GM19025 (cell line): ENCODE results near the gene PUSL1.

Source experiments
- ATAC-seq: cut with Tn5 transposase; IDR thresholded peaks from one replicate; pipeline ENCODE4 v1.9.1; 2021; ENCODE audit warnings: mild to moderate bottlenecking, low read depth, moderate library complexity; ENCODE audit not compliant: unreplicated experiment

PUSL1 gene

DNA sequence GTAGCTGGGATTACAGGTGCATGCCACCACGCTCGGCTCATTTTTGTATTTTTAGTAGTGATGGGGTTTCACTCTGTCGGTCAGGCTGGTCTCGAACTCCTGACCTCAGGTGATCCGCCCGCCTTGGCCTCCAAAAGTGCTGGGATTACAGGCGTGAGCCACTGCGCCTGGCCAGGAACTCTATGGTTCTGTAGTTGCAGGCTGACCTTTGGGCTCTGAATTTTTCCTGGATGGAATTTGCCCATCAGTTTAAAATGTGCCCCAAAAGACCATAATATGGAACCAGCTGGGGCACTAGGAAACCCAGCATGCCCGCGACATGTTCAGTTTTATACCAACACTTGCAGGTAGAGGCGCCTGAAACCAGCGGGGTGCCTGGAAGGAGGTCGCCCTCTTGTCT is 29.8 kb upstream of the PUSL1 start:
- ATAC-seq = no peak

DNA sequence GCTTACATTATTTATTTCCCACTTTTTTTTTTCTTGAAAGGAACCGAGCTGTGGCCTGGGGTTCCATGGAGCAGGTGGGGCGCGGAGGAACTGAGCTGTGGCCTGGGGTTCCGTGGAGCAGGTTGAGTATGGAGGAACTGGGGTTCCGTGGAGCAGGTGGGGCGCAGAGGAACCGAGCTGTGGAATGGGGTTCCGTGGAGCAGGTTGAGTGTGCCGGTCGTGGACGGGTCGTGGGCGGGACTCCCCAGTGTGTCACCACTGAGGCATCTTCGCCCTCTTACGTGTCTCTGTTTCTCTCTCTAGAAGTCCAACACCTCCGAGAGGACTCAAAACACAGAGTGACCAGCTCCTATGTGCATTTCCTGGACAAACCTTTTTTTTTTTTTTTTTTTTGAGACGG is 29.4 kb upstream of the PUSL1 start:
- ATAC-seq = no peak

DNA sequence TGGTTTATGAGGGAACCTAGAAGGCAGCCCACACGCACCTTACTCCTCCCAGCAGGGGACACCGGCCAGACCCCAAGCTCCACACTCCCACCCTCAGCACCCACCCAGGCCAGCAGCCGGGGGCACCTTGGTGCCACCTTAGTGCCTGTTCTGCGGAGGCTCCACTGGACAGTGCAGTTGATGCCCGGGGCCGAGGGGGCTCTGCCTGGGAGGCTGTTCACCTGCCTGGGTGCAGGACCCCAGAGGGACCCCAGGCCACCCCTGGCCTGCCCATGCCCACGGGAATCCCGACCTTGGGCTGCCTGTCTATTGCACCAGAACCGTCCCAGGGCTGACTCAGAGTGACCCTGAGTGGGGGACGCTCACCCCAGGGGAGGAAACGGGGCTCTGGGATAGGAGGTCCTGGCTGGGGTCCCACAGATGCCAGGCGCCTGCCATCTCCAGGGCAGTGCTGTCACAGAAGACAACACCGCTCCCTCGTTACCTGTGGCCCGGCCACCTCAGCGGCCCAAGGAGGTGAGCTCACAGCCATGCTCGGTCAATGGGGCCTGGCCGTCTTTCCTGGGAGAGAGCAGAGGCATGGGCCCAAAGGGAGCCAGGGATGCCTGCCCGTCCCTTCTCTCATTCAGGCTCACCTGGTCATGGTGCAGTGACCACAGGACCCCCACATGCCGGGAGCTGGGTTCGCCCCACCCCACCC is 27.5 kb upstream of the PUSL1 start:
- no peak for ATAC-seq

DNA sequence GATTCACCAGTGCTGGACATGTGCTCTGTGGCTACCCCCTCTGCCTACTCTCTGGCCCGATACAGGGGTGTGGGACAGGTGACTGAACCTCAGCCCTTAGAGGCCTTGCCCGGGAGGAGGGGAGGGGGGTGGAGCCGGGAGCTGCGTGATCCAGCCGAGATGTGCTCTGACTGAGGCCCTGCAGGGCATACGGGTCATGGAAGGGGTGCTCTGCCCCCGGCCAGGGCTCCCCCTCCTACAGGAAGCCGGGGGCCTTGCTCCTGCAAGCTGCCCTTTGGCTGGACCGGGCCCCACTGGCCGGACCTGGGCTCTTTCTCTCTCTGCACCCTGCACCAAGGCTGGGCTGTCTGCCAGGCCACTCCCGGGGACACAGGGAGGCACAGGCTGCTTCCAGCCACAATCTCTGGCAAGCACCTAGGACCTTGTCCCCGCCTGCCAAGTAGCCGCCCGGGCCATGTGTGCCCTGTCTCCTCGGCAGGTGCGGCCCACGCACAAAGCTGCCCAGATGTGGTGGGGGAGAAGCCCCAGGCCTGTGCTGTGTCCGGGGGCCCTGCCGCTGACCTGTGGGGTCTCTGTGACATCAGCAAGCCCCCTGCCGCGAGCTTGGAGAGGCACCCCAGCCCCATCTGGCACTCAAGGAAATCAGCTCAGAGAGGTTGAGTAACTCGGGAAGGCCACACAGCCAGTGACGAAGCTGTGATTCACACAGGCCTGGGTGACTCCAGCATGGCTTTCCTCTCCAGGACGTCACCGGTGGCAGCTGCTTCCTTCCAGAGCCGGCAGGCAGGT is 26.7 kb upstream of the PUSL1 start:
- no peak for ATAC-seq

DNA sequence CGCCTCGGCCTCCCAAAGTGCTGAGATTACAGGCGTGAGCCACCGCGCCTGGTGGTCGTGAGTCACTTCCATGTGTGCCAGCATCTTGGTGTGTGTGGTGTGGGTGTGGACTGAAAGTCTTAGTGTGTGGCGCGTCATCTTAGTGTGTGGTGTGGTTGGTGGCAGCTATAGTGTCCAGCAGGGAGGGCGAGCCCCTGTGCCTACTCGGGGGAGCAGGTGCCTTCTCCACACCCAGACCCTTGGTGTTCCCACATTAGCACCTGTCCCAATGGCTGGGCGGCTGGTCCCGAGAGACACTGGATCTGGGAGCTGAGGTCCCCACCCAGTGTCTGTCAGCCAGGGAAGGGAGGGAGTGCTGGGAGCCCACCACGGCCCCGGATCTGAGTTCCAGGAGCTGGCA is 25.4 kb upstream of the PUSL1 start:
- ATAC-seq = no peak

DNA sequence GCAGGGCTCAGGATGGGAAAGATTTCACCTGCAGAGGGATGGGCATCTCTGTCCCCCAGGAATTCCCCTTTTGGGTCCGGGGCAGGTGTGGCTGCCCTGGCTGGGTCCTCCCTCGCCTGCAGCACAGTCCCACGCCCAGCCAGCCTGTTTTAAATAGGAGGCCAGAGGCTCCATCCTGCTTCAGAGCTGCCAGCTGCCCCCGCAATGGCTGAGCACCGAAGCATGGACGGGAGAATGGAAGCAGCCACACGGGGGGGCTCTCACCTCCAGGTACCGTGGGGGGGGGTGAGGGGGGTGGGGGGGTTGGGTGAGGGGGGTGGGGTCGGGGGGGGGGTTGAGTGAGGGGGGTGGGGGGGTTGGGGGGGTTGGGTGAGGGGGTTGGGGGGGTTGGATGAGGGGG is 24.6 kb upstream of the PUSL1 start:
- ATAC-seq = no peak

DNA sequence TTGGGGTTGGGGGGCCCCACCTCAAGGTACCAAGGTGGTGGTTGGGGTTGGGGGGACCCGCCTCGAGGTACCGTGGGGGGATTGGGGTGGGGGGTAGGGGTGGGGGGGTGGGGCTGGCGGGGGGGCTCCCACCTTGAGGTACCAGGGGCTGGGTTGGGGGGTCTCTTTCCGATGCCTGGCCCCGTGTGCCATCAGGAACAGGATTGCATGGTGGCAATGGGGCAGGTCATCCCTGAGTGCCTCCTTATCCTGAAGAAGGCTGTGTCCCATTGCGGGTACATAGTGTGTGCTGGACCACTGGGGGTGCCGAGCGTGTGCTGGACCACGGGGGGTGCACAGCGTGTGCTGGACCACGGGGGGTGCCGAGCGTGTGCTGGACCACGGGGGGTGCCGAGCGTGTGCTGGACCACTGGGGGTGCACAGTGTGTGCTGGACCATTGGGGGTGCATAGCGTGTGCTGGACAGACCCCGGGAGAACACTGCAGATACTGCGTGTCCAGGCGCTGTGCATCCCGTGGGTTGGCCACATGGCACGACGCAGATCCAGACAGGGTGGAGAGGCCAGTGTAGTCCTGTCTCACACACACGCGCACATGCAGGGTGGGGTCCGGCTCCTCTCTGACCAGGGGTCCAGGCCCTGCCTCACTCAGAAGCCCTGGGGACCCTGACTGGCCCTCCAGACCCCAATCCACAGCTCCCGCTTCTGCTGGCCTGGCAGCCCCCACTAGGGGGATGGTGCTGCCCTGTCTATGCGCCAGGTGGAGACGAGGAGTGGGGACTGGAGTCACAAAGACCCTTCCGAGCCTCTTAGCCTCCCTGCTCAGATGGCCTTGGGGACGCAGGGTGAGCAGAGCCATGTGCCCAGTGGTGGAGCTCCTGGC is 23.9 kb upstream of the PUSL1 start:
- ATAC-seq = no peak

DNA sequence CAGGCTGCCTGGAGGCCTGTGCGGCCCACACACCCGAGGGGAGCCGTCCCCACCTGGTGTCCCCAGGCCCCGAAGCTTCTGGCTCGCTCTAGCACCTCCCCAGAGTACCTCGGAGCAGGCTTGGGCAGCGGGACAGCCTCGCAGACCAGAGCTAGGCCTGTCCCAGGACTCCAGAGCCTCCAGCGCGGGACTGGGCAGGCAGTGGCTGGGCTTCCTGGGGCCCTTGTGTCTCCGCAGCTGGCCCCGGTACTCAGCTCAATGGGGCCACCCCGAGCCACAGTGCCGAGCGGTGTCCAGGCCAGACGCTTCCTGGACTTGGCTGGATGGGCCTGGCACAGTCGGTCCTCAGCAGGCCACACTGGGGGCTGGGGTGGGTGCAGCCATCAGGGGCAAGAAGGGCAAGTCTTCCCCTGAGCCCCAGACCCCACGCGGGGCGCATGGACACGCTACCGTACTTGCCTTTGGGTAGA is 23.3 kb upstream of the PUSL1 start:
- no peak for ATAC-seq

DNA sequence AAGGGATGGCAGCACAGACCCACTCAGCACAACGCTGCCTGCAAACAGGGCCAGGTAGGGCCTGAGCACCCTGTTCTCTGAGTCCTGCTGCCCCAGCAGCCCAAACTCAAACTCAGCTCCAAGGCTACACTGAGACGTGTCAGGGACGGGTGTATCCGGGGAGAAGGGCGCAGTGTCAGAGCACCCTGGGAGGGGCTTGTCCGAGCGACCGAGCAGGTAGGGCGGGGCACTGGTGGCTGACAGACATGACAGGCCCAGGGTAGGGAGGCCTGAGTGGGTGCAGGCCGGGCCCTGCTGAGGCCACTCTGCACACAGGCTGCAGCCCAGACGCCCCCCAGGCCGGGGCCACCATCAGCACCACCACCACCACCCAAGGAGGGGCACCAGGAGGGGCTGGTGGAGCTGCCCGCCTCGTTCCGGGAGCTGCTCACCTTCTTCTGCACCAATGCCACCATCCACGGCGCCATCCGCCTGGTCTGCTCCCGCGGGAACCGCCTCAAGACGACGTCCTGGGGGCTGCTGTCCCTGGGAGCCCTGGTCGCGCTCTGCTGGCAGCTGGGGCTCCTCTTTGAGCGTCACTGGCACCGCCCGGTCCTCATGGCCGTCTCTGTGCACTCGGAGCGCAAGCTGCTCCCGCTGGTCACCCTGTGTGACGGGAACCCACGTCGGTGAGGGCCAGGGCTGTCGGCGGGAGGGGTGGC is 22.6 kb upstream of the PUSL1 start:
- ATAC-seq = no peak

DNA sequence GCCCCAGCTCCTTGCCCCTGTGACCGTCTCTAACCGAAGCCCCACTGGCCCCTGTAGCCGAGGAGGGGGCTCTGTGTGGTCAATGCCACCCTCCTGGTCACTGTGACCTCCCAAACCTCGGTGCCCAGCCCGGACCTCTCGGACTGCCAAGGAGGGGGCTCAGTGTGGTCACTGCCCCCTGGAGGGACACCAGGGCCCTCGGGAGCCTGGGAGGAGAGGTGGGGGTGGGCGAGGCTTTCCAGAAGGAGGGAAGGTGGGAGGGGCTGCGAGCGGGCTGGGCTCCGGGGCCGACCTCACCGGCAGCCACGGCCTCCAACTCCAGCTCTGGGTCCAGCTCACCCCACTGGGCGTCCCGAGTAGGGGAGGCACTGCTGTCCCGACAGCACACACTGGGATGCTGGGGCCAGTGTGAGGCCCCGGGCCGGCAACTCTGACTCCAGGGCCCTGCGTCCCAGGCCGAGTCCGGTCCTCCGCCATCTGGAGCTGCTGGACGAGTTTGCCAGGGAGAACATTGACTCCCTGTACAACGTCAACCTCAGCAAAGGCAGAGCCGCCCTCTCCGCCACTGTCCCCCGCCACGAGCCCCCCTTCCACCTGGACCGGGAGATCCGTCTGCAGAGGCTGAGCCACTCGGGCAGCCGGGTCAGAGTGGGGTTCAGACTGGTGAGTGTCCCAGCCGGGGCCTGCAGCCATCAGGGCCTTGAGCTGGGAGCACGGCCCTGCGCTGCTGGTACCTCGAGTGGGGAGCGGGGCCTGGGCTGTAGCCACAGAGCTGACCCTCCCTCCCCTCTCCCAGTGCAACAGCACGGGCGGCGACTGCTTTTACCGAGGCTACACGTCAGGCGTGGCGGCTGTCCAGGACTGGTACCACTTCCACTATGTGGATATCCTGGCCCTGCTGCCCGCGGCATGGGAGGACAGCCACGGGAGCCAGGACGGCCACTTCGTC is 21.8 kb upstream of the PUSL1 start:
- ATAC-seq = no peak

DNA sequence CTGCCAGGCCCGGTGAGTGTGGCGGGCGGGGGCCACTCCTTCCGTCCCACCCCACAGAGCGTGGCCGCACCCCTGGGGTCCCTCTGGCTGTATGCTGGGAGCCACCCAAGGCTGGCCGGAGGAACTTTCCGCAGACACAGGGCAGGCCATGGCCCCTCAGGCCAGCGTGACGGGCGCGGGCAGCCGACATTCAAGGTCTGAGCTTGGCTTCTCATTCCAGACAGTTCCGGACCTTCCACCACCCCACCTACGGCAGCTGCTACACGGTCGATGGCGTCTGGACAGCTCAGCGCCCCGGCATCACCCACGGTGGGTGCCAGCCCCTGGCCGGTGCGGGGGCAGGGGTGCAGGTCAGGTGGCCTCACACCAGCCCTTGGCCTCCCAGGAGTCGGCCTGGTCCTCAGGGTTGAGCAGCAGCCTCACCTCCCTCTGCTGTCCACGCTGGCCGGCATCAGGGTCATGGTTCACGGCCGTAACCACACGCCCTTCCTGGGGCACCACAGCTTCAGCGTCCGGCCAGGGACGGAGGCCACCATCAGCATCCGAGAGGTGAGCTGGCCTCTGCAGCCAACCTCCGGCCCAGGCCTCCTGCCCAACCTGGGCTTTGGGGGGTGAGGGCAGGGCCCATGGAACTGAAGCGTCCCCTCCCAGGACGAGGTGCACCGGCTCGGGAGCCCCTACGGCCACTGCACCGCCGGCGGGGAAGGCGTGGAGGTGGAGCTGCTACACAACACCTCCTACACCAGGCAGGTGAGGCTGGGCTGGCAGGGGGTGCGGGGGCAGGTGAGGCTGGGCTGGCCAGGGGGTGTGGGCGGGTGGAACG is 20.9 kb upstream of the PUSL1 start:
- ATAC-seq = no peak

DNA sequence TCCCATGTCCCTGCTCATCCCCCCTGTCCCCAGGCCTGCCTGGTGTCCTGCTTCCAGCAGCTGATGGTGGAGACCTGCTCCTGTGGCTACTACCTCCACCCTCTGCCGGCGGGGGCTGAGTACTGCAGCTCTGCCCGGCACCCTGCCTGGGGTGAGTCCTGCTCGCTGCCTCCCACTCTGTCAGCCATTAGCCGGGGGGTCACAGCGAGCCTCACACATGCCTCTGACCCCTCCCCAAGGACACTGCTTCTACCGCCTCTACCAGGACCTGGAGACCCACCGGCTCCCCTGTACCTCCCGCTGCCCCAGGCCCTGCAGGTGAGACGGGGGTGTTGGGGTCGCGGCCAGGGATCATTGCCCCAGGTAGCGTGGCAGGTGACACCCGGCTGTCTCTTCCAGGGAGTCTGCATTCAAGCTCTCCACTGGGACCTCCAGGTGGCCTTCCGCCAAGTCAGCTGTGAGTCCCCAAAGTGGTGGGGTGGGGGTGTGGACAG is 18.1 kb upstream of the PUSL1 start:
- ATAC-seq = no peak

DNA sequence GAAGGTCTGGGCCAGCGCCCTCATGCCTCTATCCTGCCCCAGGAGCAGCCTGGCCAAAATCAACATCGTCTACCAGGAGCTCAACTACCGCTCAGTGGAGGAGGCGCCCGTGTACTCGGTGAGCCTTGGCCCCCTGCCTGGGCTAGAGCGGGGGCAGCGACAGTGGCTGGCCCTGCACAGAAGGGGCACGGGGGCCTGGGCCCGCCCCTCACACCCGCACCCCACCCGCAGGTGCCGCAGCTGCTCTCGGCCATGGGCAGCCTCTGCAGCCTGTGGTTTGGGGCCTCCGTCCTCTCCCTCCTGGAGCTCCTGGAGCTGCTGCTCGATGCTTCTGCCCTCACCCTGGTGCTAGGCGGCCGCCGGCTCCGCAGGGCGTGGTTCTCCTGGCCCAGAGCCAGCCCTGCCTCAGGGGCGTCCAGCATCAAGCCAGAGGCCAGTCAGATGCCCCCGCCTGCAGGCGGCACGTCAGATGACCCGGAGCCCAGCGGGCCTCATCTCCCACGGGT is 17.3 kb upstream of the PUSL1 start:
- no peak for ATAC-seq

DNA sequence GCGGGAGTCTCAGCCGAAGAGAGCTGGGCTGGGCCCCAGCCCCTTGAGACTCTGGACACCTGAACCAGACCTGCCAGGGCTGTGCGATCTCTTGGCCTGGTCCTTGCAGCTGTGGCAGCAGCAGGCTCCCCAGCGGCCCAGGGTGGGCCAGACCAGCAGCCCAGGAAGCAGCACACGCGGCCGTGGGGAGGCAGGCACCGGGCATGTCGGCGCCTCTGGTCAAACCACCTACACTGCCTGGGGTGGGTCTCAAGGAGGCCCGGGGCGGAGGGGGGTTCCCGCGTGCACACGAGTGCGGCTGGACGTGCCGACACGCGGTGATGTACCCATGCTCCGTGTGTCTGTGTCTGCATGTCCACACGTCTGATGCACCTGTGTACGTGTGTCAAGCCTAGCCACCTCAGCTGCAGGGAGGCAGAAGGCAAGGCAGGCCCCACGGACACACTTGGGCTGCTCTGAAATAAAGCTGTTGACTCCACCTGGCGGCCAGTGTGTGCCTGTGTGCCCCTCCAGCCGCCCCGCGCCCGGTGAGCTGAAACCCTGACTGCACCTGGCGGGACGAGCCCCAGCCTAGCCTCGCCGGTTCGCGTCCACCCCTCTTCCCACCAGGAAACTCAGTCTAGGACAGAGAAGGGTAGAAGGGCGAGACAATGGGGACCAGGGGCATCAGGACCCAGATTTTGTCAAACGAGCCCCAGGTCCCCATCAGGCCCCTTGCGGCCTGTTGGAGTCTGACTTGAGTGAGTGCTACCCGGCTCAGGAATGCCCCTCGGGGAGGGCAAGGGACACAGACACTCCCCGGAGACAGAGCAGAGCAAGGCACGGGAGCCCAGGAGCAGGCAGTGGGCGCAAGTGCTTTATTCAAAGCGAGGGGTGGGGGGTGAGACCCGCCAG is 16.6 kb upstream of the PUSL1 start:
- no peak for ATAC-seq

DNA sequence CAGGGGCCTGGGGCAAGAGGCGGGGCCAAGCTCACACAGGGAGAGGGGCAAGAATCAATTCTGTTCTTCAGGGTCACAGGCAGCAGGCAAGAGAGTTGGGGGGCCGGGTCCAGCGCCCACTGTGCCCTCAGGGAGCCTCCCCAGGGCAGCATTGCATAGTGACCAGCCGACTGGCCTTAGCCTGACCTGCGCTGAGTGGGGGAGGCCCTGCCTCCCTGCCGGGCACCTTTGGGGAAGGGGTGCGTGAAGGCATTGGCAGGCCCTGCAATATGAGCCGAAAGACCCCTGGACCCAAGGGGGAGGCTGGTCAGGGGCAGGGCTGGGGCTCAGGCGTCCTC is 16.0 kb upstream of the PUSL1 start:
- no peak for ATAC-seq

DNA sequence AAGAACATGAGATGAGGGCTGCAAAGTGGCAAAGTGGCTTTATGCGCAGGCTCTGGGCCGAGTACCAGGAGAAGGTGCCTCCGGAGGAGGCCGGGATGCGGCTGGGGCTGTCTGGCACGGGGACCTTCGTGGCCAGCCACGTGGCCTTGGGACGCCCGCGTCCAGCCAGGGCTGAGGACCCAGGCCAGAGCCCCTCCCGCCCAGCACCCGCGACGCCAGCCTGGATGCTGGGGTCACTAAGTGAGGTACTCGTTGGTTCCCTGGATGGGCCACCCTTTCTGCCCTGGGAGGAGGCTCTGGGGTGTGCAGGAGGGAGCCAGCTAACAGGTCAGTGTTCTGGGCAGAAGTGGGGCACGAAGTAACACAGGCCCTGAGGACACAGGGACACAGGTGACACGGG is 15.5 kb upstream of the PUSL1 start:
- no peak for ATAC-seq
